GM21528 (cell line): ENCODE measurements around the gene RECQL5.

ENCODE experiments used
- ATAC-seq: cut with Tn5 transposase; IDR thresholded peaks from one replicate; pipeline ENCODE4 v1.9.1; 2021; ENCODE audit warnings: mild to moderate bottlenecking, moderate library complexity; ENCODE audit not compliant: unreplicated experiment, low FRiP score

The RECQL5 gene

DNA sequence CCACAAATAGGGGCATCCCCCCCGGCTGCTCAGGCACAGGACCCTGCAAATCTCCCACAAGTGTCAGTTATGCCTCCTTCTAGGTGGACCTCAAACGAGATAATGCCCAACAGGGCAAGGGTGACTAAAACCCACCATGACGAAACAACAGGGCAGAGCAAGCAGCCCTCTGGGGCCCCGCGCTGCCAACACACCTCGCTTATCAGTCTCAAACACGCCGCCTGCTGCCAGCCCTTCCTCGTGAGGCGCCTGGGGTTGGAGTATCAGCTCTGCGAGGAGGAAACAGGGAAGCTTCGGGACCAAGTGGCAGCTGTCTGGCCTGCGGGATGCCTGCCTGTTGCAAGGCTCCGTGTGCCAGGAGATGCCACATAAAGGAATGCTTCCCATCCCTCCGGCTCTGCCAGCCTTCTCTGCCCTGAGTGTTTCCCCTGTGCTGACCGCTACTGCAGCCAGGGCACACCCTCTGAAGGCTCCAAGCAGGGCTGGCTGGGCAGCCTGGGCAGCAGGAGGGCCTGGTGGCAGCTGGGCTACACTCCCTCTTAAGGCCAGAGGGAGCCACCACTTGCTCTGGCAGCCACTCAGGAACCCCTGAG lies 31.2 kb downstream of the RECQL5 start:
- ATAC-seq, result no peak

DNA sequence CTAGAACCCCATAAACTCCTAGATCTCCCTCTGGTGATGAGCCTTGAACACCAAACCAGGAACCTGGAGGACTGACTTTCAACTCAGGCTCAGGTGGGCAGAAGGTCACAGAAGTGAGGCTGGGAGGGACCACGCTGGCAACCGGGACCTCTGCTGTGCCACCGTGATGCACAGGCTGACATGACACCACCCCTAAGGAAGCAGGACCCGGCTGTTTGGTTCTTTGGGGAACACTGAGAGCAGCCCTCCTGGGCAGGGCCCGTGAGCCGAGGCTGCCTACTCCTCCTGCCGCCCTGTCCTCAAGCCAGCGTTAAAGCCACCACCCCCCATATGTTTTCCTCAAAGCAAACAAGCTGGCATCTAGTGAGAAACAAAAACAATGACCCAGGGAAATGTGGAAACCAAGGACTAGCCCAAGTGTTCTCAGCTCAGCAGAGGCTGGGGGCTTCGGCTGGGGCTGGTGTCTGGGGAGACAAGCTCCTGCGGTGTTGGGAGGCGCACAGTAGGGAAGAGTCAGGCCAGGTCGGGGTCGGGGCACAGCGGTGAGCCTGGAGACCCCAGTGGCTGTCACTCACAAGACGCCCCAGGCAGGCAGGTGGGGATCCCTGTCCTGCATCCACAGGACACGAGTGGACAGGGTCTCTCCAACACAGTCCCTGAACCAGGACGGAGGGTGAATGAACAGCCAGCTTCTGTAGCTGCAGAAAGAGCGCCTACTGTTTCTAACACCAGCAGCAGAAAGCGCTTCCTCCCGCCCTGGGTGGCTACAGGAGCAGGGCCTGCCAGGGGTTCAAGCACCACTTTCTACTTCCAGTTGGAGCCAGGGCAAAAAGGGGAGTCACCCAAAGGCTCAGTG lies 32.0 kb downstream of the RECQL5 start:
- ATAC-seq, result no peak

DNA sequence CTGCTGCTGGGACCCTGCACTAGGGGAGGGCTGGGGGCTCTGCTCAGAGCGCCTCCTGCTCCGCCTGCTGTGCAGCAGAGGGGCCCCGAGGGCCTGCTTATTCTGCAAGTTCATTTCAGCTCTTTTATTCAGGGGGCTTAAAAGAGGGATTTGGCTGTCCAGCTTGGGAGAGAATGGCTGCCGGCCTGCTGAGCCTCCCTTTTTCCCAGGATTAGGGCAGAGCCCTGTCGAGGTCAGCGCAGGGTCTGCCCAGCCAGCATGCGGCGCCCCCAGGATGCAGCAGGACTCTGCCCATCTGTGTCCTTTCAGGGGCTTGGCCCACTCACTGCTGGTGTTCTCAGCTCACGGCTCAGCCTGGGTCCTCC lies 32.6 kb downstream of the RECQL5 start:
- ATAC-seq, result no peak

DNA sequence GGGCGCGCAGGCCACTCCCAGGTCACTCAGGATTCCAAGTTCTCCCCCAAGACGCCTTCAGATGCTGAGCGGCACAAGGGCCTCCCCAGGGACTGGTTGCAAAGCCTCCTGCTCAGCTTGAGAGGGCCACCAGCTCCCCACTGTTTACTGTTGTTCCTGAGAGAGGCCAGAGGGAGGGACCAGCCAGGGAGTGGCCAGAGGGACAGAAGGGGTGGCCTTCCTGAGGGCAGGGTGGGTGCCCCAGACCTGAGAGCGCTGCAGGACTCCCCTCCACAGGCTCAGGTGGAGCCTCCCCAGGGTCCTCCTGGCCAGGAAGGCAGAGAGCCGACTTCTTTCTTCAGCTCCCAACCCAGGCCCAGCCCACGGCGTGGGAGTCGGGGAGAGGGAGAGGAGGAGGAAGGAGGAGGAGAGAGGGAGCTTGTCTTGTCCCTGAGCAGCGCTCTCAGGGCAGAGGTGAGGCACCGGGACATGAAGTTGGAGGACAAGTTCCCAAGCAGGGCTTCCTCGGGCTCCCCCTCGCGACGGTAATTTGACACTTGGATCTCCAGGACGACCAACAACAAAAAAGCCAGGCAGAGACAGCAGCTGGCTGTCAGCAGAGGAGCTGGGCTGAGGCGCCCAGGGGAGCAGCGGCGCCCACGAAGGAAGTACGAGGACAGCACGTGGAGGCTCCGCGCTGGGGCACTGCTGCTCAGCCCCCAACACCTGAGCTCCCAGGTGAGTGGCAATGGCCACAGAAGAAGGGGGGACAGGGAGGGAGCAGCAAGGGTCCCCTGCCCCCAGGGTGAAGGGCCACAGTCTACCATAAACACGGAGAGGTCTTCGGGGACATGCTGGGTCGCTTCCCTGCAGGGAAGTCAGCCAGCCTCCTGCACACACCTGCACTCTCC lies 33.2 kb downstream of the RECQL5 start:
- no peak for ATAC-seq

DNA sequence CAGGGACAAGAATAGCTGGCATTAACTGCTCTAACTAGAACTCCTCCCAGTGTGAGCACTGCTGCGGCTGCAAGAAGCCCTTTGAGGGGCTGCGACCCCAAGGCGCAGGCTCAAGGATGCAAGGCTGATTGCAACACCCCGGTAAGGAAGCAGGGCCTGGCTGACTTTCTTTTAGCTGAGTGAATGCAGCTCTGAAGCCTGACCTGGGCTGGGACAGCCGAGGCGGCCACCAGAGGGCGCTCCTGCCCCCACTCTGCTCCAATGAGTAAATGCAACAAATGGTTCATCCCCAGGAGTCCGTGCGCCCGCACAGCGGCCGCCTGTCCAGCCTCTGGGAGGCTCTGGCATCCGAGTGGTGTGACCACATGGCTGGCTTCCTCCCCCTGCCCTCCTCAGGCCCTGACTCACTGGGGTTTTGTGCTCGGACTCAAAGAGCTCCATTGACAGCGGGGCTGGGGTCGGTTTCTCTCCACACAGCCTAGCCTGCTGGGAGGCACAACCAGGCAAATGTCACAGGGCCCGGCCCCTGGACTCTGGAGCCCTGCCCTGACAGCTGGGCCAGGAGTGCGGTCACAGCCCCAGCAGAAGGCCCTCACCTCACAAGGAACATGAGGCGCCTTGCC lies 34.0 kb downstream of the RECQL5 start, which contains the start of gene SMIM5:
Gene SMIM5, plus strand, starts transcription at position 572 of the 623 bp plus-strand sequence. CDS start 6,768 bp downstream, outside the sequence.
- no peak for ATAC-seq

DNA sequence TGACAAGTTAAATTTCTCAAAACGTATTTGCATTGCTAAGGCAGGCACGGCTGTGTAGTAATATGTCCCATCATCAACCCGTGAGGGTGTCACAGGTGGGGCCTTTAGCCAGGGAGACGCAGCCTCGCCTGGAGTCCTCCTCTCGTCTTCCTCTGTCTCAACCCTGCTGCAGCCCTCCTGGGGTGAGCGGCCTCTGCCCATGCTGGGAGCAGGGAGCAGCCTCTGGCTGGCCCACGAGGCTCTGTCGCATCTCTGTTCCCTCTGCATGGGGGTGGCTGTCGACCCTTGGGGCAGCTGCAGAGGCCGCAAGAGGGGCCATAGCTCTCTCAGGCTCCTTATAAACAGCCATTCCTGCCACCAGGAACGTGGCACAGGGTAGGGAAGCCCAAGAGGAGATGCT lies 34.5 kb downstream of the RECQL5 start:
- ATAC-seq, result no peak

DNA sequence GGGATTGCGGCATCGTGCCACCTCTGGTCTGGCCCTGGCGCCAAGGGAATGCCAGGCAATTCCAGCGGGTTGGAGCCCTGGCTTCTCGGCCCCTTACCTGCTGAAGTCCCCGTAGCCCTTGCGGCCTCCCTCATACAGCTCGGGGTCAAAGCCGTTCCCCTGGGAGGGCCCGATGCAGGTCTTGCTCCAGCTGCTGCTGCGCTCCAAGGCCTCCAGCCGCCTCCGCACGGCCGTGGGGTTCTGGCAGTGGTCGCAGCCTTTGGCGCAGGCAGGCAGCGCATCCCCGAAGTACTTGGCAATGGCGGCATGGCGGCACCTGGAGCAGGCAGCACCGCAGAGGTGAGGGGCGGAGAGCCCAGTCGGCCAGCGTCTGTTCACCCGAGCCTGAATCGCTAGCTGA lies 35.6 kb downstream of the RECQL5 start:
- no peak for ATAC-seq

DNA sequence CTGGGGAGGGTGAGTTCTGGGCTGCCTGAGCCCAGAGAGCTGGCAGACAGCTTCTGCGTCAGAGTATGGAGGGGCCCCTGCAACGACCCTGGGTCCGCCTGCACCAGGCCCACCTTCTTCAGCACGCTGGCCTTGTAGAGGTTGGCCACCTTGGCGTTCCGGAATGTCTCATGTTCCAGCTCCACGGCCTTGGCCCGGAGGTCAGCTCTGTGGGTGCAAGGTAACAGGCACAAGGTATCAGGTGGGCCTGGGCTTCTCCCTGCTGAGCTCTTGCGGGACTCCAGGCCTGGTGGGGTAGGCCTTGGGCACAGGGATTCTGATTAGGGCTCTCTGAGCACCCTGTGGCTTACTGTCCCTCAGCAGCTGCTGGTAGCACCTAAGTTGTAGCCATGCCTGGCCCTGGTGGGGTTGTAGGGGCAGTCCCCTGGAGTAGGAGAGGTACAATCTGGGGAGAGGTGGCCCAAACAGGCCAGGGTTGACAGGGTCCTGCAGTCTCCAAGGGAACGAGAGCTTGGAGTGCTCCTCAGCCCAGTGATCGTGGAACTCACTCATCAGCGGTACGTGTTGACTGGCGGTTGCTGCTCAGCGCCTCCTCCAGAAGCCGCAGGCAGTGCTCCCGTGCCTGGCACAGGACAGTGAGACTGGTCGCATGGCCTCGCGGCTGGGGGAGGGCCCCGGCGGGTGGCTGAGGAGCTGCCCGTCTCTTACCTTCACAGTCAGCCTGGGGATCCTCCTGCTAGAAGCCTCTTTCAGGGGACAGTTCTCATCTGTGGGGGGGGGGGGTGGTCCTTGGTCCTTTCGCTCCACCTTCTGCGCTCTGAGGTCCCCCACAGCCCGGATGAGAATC lies 36.7 kb downstream of the RECQL5 start:
- no peak for ATAC-seq

DNA sequence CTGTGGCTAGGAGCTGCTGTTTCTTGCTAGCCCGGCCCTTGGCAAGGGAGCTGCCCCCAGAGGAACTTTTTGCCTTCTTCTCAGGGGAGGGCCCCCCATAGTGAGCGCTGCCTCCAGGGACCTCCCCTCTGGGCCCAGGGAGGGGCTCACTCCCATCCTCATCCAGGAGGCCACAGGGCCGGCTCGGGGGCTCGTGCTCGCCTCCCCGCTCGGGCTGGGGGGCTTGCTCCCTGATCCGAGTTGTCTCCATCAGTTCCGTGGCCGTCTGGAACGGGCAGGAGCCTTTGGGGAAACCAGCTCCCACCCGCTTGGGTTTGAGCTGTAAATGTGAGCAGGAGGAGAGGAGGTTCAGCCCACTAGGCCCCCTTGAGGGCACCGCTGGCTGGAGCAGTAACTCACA lies 37.8 kb downstream of the RECQL5 start:
- ATAC-seq, result no peak

DNA sequence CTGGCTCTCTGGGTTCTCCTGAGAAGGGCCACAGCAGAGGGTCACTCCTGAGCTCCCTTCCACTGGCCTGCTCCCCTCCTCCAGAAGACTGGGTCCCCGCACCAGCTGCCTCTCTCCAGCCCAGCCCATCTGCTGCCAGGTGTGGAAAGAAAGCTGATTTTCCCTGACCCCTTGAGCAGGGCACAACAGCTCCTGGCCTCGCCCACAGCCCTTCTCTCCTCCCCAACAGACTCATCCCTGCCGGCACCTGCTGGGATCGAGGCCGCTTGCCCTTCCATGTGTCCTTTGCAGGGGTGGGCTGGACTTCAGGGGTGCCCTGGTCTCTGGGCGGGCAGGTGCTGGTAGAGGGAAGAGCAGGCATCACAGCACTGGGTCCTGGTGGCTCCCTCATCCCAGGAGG lies 38.5 kb downstream of the RECQL5 start:
- no peak for ATAC-seq

DNA sequence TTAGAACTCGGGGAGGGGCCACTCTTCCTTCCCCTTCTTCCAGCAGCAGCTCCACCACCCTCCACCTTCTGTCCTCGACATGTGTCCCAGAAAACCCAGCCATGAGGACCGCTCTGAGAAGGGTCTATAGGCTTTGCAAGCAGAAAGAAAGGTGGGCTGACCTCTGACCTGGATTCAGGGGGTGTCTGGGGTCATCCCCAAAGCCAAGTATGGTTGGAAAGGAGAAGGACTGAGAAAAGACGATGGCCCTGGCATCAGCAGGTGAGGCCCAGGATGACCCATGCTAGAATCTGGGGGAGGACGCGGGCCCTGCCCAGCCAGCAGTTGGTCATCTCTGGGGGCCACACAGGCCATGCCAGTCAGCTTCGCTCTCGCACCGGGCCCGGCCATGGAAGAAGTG lies 39.9 kb downstream of the RECQL5 start:
- ATAC-seq, result no peak

DNA sequence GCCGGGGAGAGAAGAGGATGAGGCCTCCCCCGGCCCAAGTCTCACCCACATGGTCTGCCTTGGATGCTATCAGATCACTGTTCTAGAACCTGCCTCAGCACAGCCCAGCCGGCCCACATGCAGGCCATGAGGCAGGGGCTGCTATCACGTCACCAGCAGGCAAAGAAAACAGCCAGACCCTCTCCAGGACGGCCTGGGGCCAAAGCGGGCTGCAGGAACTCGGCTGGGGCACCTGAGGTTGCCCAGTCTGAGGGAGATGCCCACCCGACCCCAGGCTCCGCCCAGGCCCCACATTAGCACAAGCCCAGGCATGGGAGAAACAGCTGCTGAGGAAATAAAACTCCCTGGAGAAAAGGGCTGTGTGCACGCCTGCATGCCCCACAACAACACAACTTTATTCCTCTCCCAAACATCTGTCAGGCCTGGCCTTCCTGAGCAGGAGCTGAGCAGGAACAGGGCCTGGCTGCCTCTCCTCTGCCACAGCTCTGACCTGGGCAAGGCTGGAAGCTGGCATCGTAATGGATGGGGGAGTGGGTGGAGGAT lies 40.4 kb downstream of the RECQL5 start:
- no peak for ATAC-seq

DNA sequence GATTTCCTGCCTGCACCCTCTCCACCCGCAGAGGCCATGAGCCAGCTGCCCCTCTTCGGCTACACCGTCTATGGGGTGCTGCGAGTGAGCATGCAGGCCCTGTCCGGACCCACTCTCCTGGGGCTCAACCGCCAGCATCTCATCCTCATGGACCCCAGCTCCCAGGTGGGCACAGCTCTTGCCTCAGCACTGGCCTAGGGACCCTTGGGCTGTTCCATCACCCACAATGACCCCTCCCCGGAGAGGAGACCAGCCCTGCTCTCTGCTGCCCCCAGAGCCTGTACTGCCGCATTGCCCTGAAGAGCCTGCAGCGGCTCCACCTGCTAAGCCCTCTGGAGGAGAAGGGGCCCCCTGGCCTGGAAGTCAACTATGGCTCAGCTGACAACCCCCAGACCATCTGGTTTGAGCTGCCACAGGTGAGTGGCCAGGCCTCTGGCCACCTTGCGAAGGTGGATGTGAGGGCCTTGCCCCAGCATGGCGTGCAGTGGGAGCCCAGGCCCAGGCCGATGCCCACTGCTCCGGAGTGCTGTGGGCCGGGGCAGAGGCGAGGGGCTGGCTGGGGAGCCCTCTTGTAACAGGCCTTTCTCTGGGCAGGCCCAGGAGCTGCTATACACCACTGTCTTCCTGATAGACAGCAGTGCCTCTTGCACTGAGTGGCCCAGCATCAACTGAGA lies 41.0 kb downstream of the RECQL5 start:
- no peak for ATAC-seq

DNA sequence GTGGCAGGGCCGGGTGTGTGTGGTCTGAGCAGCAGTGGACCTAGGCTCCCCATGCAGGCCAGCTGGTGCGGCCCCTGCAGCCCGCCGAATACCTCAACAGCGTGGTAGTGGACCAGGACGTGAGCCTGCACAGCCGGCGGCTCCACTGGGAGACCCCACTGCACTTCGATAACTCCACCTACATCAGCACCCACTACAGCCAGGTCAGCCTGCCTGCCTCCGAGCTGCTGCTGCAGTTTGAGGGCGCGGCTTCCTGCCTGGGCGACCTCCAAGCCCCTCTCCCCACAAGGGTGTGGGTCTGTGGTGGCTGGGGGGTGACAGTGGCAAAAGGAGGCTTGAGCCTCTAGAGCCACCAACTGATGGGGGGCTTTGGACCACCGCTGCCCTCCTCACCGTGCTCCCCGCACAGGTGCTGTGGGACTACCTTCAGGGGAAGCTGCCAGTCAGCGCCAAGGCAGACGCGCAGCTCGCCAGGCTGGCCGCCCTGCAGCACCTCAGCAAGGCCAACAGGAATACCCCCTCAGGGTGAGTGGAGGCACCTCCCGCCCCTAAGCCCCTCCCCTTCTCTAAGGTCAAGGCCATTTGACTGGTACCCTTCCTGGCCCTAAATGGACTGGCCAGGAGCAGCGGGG lies 42.1 kb downstream of the RECQL5 start:
- ATAC-seq, result no peak

DNA sequence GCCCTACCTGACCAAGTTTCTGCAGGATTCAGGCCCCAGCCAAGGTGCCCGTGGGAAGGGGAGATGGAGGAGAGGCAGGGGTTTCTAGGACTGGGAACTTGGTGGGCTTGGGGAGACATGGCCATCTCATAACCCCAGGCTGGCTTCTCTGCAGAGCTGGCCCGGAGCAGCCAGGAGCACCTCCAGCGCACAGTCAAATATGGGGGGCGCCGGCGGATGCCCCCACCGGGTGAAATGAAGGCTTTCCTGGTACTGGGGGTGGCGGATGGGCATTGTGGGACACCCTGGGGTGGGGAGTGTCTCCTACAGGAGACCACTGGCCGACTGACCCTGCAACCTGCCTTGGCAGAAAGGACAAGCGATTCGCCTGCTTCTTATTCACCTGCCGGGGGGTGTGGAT lies 42.9 kb downstream of the RECQL5 start:
- no peak for ATAC-seq

DNA sequence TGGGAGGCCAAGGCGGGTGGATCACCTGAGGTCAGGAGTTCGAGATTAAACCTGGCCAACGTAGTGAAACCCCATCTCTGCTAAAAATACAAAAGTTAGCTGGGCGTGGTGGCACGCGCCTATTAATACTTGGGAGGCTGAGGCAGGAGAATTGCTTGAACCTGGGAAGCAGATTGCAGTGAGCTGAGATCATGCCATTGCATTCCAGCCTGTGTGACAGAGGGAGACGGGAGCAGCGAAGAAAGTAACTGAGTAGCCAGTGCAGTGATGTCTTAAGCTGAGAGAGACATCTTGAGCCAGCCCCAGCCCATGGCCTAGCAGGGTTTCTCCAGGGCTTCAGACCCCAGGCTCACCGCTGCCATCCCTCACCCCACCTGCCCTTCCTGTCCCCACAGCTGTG lies 43.6 kb downstream of the RECQL5 start:
- ATAC-seq, result no peak

DNA sequence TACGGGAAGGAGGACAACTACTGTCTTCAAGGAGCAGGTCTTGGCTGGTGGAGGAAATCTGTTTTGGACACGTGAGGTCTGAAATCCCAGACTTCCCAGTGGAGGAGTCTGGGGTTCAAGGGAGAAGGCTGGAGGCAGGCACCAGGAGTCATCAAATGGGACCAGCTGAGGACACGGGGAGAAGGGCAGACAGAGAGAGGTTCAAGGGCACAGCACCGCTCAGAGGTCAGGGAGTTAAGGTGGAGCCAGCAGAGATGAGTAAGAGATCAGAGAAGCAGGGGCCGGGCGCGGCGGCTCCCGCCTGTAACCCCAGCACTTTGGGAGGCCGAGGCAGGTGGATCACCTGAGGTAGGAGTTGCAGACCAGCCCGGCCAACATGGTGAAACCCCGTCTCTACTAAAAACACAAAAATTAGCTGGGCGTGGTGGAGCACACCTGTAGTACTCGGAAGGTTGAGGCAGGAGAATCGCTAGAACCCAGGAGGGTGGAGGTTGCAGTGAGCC lies 44.1 kb downstream of the RECQL5 start:
- no peak for ATAC-seq

DNA sequence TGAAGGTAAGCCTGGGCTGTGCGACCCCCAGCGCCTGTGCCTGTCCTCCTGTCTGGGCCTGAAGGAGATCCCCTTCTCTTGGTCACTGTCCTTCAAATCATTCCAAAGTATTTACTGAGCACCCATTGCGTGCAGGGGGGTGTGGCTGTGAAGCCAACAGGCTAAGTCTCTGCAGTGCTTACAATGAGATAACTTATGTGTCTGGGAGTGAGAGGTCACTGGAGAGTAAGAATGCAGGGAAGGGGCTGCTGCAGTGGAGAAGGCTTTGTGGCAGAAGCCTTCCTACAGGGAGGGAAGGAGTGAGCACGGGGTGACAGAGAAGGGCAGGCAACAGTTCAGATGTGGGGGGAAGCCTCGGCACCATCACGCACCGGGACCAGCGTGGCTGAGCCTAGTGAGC lies 44.9 kb downstream of the RECQL5 start:
- ATAC-seq, result no peak
